ENCODE data around the gene IQSEC3. TPM values are rescaled to one million over a fixed set of nuclear protein-coding genes. Genes with fewer than 3 reads are reported as not detected.
"Not testable (repeated sequence)": the region's sequence is repeated elsewhere in the genome, so short reads cannot be mapped to it uniquely, and the experiment has no call there.

The IQSEC3 gene
- total RNA-seq, 1 experiment from 2014 or later, result 0.55 TPM

GRCh38 chr12:72018-72417 lies 5.5 kb downstream of the IQSEC3 start:
- not testable (repeated sequence) for H3K4me1 Mint-ChIP-seq; H3K36me3 Mint-ChIP-seq (ENCODE audit: insufficient read depth in 1 of 3, low read depth in 3 of 3); H2AFZ ChIP-seq (ENCODE audit: low read length); H3K18ac ChIP-seq (ENCODE audit: insufficient read length, low read depth, low read length); H3T11ph ChIP-seq (ENCODE audit: low read length); H4K91ac ChIP-seq (ENCODE audit: insufficient read length, low read depth, low read length); H3K4me1 ChIP-seq (ENCODE audit: insufficient read depth, low read length); DNase-seq; H4K8ac ChIP-seq (replicated peaks; ENCODE audit: insufficient read length, low read depth, low read length); H3K4me3 Mint-ChIP-seq; H3K27me3 ChIP-seq (ENCODE audit: insufficient read depth, low read length); H3K56ac ChIP-seq (ENCODE audit: insufficient read length, low read depth, low read length); H3K23ac ChIP-seq (ENCODE audit: insufficient read length, low read depth, low read length); H3K79me1 ChIP-seq (ENCODE audit: insufficient read depth, low read depth, low read length, poor library complexity, severe bottlenecking); H2BK120ac ChIP-seq (ENCODE audit: low read depth, low read length, poor library complexity, severe bottlenecking); H3K9me3 ChIP-seq (ENCODE audit: control insufficient read depth, low read depth, low read length); H3K4me2 ChIP-seq (ENCODE audit: insufficient read depth, insufficient read length, low read length); H2BK5ac ChIP-seq (ENCODE audit: insufficient read length, low read length); H3K23me2 ChIP-seq (ENCODE audit: insufficient read length, low read depth, low read length, poor library complexity, severe bottlenecking); H2BK12ac ChIP-seq (ENCODE audit: insufficient read length, low read depth, low read length); H3K4ac ChIP-seq (ENCODE audit: low read depth, low read length); H3K27ac Mint-ChIP-seq; H4K5ac ChIP-seq (ENCODE audit: insufficient read length, low read depth, low read length); H3K79me2 ChIP-seq (ENCODE audit: insufficient read depth, low read length); H3K9ac ChIP-seq (ENCODE audit: extremely low read depth, insufficient read length, low read length); H3K14ac ChIP-seq (ENCODE audit: insufficient read depth, low read length); H4K20me1 ChIP-seq (ENCODE audit: control insufficient read depth, insufficient read depth, insufficient read length); H3K9me3 Mint-ChIP-seq; H2BK15ac ChIP-seq (ENCODE audit: low read depth, low read length); H2AK5ac ChIP-seq (ENCODE audit: insufficient read length, low read length); H3K27ac ChIP-seq (ENCODE audit: insufficient read length, low read depth, low read length); H2BK20ac ChIP-seq (ENCODE audit: low read depth, low read length, poor library complexity, severe bottlenecking)
- WGBS (ENCODE audit: extremely low coverage, insufficient read length, low lambda C conversion rate), result no CpG with 5 or more reads among the region's 4 CpGs
- peaks cover 69% of the 10 kb centered on the region for H3K27me3 Mint-ChIP-seq (ENCODE audit: low read depth)

- H3K27ac Mint-ChIP-seq; H3K9ac ChIP-seq (ENCODE audit: extremely low read depth, insufficient read length, low read length); H2BK20ac ChIP-seq (ENCODE audit: low read depth, low read length, poor library complexity, severe bottlenecking); H3K4me3 Mint-ChIP-seq; H4K20me1 ChIP-seq (ENCODE audit: control insufficient read depth, insufficient read depth, insufficient read length); H3K23me2 ChIP-seq (ENCODE audit: insufficient read length, low read depth, low read length, poor library complexity, severe bottlenecking); H3K79me1 ChIP-seq (ENCODE audit: insufficient read depth, low read depth, low read length, poor library complexity, severe bottlenecking); H3K18ac ChIP-seq (ENCODE audit: insufficient read length, low read depth, low read length); H4K91ac ChIP-seq (ENCODE audit: insufficient read length, low read depth, low read length); H2BK120ac ChIP-seq (ENCODE audit: low read depth, low read length, poor library complexity, severe bottlenecking); H3K9me3 ChIP-seq (ENCODE audit: control insufficient read depth, low read depth, low read length); H3K27me3 ChIP-seq (ENCODE audit: insufficient read depth, low read length); H3K27ac ChIP-seq (ENCODE audit: insufficient read length, low read depth, low read length); H2BK12ac ChIP-seq (ENCODE audit: insufficient read length, low read depth, low read length); H2AFZ ChIP-seq (ENCODE audit: low read length); H2AK5ac ChIP-seq (ENCODE audit: insufficient read length, low read length); H3K23ac ChIP-seq (ENCODE audit: insufficient read length, low read depth, low read length); H4K8ac ChIP-seq (replicated peaks; ENCODE audit: insufficient read length, low read depth, low read length); H3K36me3 Mint-ChIP-seq (ENCODE audit: insufficient read depth in 1 of 3, low read depth in 3 of 3); H2BK15ac ChIP-seq (ENCODE audit: low read depth, low read length); H3K9me3 Mint-ChIP-seq; H3K56ac ChIP-seq (ENCODE audit: insufficient read length, low read depth, low read length); H4K5ac ChIP-seq (ENCODE audit: insufficient read length, low read depth, low read length); H3K4me1 Mint-ChIP-seq; H2BK5ac ChIP-seq (ENCODE audit: insufficient read length, low read length); H3K4ac ChIP-seq (ENCODE audit: low read depth, low read length); H3K14ac ChIP-seq (ENCODE audit: insufficient read depth, low read length); H3K4me2 ChIP-seq (ENCODE audit: insufficient read depth, insufficient read length, low read length); H3K4me1 ChIP-seq (ENCODE audit: insufficient read depth, low read length); H3K79me2 ChIP-seq (ENCODE audit: insufficient read depth, low read length); H3T11ph ChIP-seq (ENCODE audit: low read length): not testable (repeated sequence)
- H3K27me3 Mint-ChIP-seq (ENCODE audit: low read depth), result peaks cover 66% of the 10 kb centered on the region
- peak; percentile 31 for DNase-seq
- no CpG with 5 or more reads among the region's 8 CpGs for WGBS (ENCODE audit: extremely low coverage, insufficient read length, low lambda C conversion rate)
Observed at GRCh38 chr12:74420-75190, 8.0 kb downstream of the IQSEC3 start.

Measured in H9 (cell line).